IPS-20b (cell line): ENCODE data around the gene SCAF8.
"Not testable (repeated sequence)": the region's sequence is repeated elsewhere in the genome, so short reads cannot be mapped to it uniquely, and the experiment has no call there.

Source experiments
- H3K27ac ChIP-seq: one replicate; pipeline ENCODE4 v1.5.1; 2013; ENCODE audit warnings: low read length
- H3K27me3 ChIP-seq: 2 replicates; pipeline ENCODE4 v1.6.1; 2013; ENCODE audit warnings: mild to moderate bottlenecking, low read length, inconsistent platforms; ENCODE audit not compliant: insufficient read depth
- H3K36me3 ChIP-seq: 2 replicates; pipeline ENCODE4 v1.6.1; 2013; ENCODE audit warnings: low read depth, mild to moderate bottlenecking, inconsistent platforms, low read length, moderate library complexity; ENCODE audit not compliant: insufficient read depth
- H3K4me1 ChIP-seq: 2 replicates; pipeline ENCODE4 v1.6.1; 2013; ENCODE audit warnings: mild to moderate bottlenecking, control low read depth, inconsistent platforms, low read length, moderate library complexity; ENCODE audit not compliant: insufficient read depth
- H3K4me3 ChIP-seq: 2 replicates; pipeline ENCODE4 v1.5.1; 2013; ENCODE audit warnings: mild to moderate bottlenecking, low read length, inconsistent platforms
- H3K9ac ChIP-seq: 2 replicates; pipeline ENCODE4 v1.6.1; 2013; ENCODE audit warnings: low read depth, mild to moderate bottlenecking, inconsistent platforms, low read length, moderate library complexity
- H3K9me3 ChIP-seq: 2 replicates; pipeline ENCODE4 v1.6.1; 2013; ENCODE audit warnings: mild to moderate bottlenecking, low read depth, low read length, inconsistent platforms; ENCODE audit not compliant: insufficient read depth

Gene SCAF8

GRCh38 chr6:154738551-154738961 lies 5.3 kb downstream of the SCAF8 start:
- Histone ChIP-seq H3K4me1 (peaks cover 19% of the 10 kb centered on the region; the same call in 1 of the 2 replicates), H3K9ac (peak overlapping the region; percentile 43), H3K9me3 (no peaks in the 10 kb centered on the region), H3K27me3 (no peaks in the 10 kb centered on the region), H3K4me3 (peak overlapping the region; percentile 45; the same call in 1 of the 2 replicates), H3K27ac (no peak overlapping the region), H3K36me3 (peaks cover 38% of the 10 kb centered on the region)

GRCh38 chr6:154740658-154741057 lies 7.4 kb downstream of the SCAF8 start:
- Histone ChIP-seq H3K27ac (no peak overlapping the region), H3K9me3 (no peaks in the 10 kb centered on the region), H3K4me1 (peaks cover 17% of the 10 kb centered on the region; the same call in 1 of the 2 replicates), H3K27me3 (no peaks in the 10 kb centered on the region), H3K4me3 (no peak overlapping the region), H3K9ac (no peak overlapping the region), H3K36me3 (peaks cover 31% of the 10 kb centered on the region)

- no peak overlapping the region for H3K4me3 ChIP-seq
- peaks cover 14% of the 10 kb centered on the region for H3K36me3 ChIP-seq
- no peaks in the 10 kb centered on the region for H3K9me3 ChIP-seq
- H3K27me3 ChIP-seq, result no peaks in the 10 kb centered on the region
- peaks cover 11% of the 10 kb centered on the region; the same call in 1 of the 2 replicates for H3K4me1 ChIP-seq
- no peak overlapping the region for H3K27ac ChIP-seq
- H3K9ac ChIP-seq, result no peak overlapping the region; the same call in 1 of the 2 replicates
Observed at GRCh38 chr6:154742891-154743290, 9.7 kb downstream of the SCAF8 start.

GRCh38 chr6:154744029-154744745 lies 11.0 kb downstream of the SCAF8 start:
- H3K36me3 ChIP-seq, result peaks cover 14% of the 10 kb centered on the region
- H3K9ac ChIP-seq, H3K4me1 ChIP-seq, H3K27ac ChIP-seq, H3K4me3 ChIP-seq, H3K27me3 ChIP-seq, H3K9me3 ChIP-seq: not testable (repeated sequence)

GRCh38 chr6:154745243-154745642 lies 12.0 kb downstream of the SCAF8 start:
- Histone ChIP-seq H3K9me3 (no peaks in the 10 kb centered on the region), H3K27me3 (no peaks in the 10 kb centered on the region), H3K4me3 (no peak overlapping the region), H3K9ac (no peak overlapping the region), H3K4me1 (no peaks in the 10 kb centered on the region), H3K36me3 (peaks cover 14% of the 10 kb centered on the region), H3K27ac (no peak overlapping the region)

- Histone ChIP-seq H3K4me1 (no peaks in the 10 kb centered on the region), H3K27me3 (no peaks in the 10 kb centered on the region), H3K4me3 (no peak overlapping the region), H3K27ac (no peak overlapping the region), H3K9me3 (no peaks in the 10 kb centered on the region), H3K9ac (no peak overlapping the region), H3K36me3 (no peaks in the 10 kb centered on the region)
Observed at GRCh38 chr6:154749341-154749740, 16.1 kb downstream of the SCAF8 start.

- H3K9ac ChIP-seq, result no peak overlapping the region
- no peak overlapping the region for H3K27ac ChIP-seq
- no peak overlapping the region for H3K4me3 ChIP-seq
- H3K4me1 ChIP-seq, result peaks cover 7% of the 10 kb centered on the region
- no peaks in the 10 kb centered on the region for H3K27me3 ChIP-seq
- H3K36me3 ChIP-seq, result no peaks in the 10 kb centered on the region
- H3K9me3 ChIP-seq, result no peaks in the 10 kb centered on the region
Observed at GRCh38 chr6:154751011-154751800, 18.0 kb downstream of the SCAF8 start.

GRCh38 chr6:154752022-154752421 lies 18.8 kb downstream of the SCAF8 start:
- H3K27ac ChIP-seq, result no peak overlapping the region
- no peaks in the 10 kb centered on the region for H3K36me3 ChIP-seq
- no peak overlapping the region for H3K4me3 ChIP-seq
- no peaks in the 10 kb centered on the region for H3K27me3 ChIP-seq
- no peaks in the 10 kb centered on the region for H3K9me3 ChIP-seq
- no peak overlapping the region for H3K9ac ChIP-seq
- H3K4me1 ChIP-seq, result peaks cover 10% of the 10 kb centered on the region

- no peaks in the 10 kb centered on the region for H3K27me3 ChIP-seq
- no peak overlapping the region for H3K27ac ChIP-seq
- H3K9ac ChIP-seq, result no peak overlapping the region
- no peaks in the 10 kb centered on the region for H3K36me3 ChIP-seq
- H3K9me3 ChIP-seq, result no peaks in the 10 kb centered on the region
- peaks cover 17% of the 10 kb centered on the region for H3K4me1 ChIP-seq
- no peak overlapping the region for H3K4me3 ChIP-seq
Observed at GRCh38 chr6:154754152-154754551, 20.9 kb downstream of the SCAF8 start.

GRCh38 chr6:154757352-154758050 lies 24.3 kb downstream of the SCAF8 start:
- no peak overlapping the region for H3K27ac ChIP-seq

GRCh38 chr6:154758125-154758524 lies 24.9 kb downstream of the SCAF8 start:
- H3K36me3 ChIP-seq, result no peaks in the 10 kb centered on the region
- H3K4me1 ChIP-seq, result peaks cover 17% of the 10 kb centered on the region
- no peak overlapping the region for H3K9ac ChIP-seq
- H3K27ac ChIP-seq, result no peak overlapping the region
- H3K9me3 ChIP-seq, result no peaks in the 10 kb centered on the region
- no peak overlapping the region for H3K4me3 ChIP-seq
- no peaks in the 10 kb centered on the region for H3K27me3 ChIP-seq

More at GRCh38 chr6:154757352-154758050, 24.3 kb downstream of the SCAF8 start:
- Histone ChIP-seq H3K9ac (no peak overlapping the region), H3K4me3 (no peak overlapping the region), H3K36me3 (no peaks in the 10 kb centered on the region), H3K9me3 (no peaks in the 10 kb centered on the region), H3K4me1 (peaks cover 17% of the 10 kb centered on the region), H3K27me3 (no peaks in the 10 kb centered on the region)
